ENCODE measurements around the gene WDR64.

GRCh38 chr1:241706257-241706656 is 54.2 kb downstream of the WDR64 start:
- TF ChIP-seq POLR2A (IDR thresholded peaks at IDR 0.05; ENCODE audit: low read depth, low read length), result no peak
- TF ChIP-seq EZH2 (IDR thresholded peaks at IDR 0.05; ENCODE audit: borderline replicate concordance, low read depth, low read length, severe bottlenecking), result no peak
- no peak for TF ChIP-seq MYC (IDR thresholded peaks at IDR 0.05; ENCODE audit: low read depth, low read length)
- TF ChIP-seq, protein P1, sequence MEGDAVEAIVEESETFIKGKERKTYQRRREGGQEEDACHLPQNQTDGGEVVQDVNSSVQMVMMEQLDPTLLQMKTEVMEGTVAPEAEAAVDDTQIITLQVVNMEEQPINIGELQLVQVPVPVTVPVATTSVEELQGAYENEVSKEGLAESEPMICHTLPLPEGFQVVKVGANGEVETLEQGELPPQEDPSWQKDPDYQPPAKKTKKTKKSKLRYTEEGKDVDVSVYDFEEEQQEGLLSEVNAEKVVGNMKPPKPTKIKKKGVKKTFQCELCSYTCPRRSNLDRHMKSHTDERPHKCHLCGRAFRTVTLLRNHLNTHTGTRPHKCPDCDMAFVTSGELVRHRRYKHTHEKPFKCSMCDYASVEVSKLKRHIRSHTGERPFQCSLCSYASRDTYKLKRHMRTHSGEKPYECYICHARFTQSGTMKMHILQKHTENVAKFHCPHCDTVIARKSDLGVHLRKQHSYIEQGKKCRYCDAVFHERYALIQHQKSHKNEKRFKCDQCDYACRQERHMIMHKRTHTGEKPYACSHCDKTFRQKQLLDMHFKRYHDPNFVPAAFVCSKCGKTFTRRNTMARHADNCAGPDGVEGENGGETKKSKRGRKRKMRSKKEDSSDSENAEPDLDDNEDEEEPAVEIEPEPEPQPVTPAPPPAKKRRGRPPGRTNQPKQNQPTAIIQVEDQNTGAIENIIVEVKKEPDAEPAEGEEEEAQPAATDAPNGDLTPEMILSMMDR (IDR thresholded peaks at IDR 0.05; ENCODE audit: extremely low read depth in 1 of 2, insufficient read depth in 1 of 2, low read depth in 1 of 2, low read length in 2 of 2), result no peak
- TF ChIP-seq MAX (IDR thresholded peaks at IDR 0.05; ENCODE audit: insufficient read depth, insufficient read length), result no peak
- no peak for TF ChIP-seq POLR2AphosphoS5 (IDR thresholded peaks at IDR 0.05; ENCODE audit: insufficient read depth, low read depth, low read length)
- TF ChIP-seq JUN (IDR thresholded peaks at IDR 0.05; ENCODE audit: borderline replicate concordance, insufficient read depth, insufficient read length, low read depth), result no peak
- no peak for TF ChIP-seq GATA2 (IDR thresholded peaks at IDR 0.05; ENCODE audit: insufficient read depth, insufficient read length, low read depth, low read length)

Data from endothelial cell of umbilical vein (primary cell).